BE2C (cell line): ENCODE data around the gene C16orf92.

Source experiments
- DNase-seq: peaks from one replicate; pipeline ENCODE4 v3.0.0-alpha.2; 2020
- H3K27me3 ChIP-seq: fragments of 250-450 bp; sonication (Bioruptor Pico); 2 replicates; pipeline ENCODE4 v1.5.1; 2020; ENCODE audit warnings: mild to moderate bottlenecking
- H3K36me3 ChIP-seq: fragments of 250-450 bp; sonication (Bioruptor Pico); 2 replicates; pipeline ENCODE4 v1.5.1; 2020; ENCODE audit warnings: mild to moderate bottlenecking
- H3K4me1 ChIP-seq: fragments of 250-450 bp; sonication (Bioruptor Pico); 2 replicates; pipeline ENCODE4 v1.5.1; 2020
- H3K4me3 ChIP-seq: 2 replicates; pipeline ENCODE4 v1.5.1; 2011; ENCODE audit warnings: low read depth, low read length
- H3K9me3 ChIP-seq: fragments of 250-450 bp; sonication (Bioruptor Pico); 2 replicates; pipeline ENCODE4 v1.5.1; 2020
- TF ChIP-seq, protein P1 (sequence below): IDR thresholded peaks from 2 replicates; pipeline ENCODE4 v1.5.1; 2012; ENCODE audit warnings: mild to moderate bottlenecking, low read depth, low read length

The C16orf92 gene

GRCh38 chr16:30069611-30070462 lies 46.8 kb downstream of the C16orf92 start:
- H3K4me1 ChIP-seq, result no peaks in the 10 kb centered on the region
- DNase-seq, result peak; percentile 21
- H3K27me3 ChIP-seq, result no peaks in the 10 kb centered on the region
- no peaks in the 10 kb centered on the region for H3K9me3 ChIP-seq
- TF ChIP-seq, protein P1, sequence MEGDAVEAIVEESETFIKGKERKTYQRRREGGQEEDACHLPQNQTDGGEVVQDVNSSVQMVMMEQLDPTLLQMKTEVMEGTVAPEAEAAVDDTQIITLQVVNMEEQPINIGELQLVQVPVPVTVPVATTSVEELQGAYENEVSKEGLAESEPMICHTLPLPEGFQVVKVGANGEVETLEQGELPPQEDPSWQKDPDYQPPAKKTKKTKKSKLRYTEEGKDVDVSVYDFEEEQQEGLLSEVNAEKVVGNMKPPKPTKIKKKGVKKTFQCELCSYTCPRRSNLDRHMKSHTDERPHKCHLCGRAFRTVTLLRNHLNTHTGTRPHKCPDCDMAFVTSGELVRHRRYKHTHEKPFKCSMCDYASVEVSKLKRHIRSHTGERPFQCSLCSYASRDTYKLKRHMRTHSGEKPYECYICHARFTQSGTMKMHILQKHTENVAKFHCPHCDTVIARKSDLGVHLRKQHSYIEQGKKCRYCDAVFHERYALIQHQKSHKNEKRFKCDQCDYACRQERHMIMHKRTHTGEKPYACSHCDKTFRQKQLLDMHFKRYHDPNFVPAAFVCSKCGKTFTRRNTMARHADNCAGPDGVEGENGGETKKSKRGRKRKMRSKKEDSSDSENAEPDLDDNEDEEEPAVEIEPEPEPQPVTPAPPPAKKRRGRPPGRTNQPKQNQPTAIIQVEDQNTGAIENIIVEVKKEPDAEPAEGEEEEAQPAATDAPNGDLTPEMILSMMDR, result no peak
- H3K36me3 ChIP-seq, result peaks cover 73% of the 10 kb centered on the region
- H3K4me3 ChIP-seq, result no peak overlapping the region

- Histone ChIP-seq H3K36me3 (peaks cover 73% of the 10 kb centered on the region), H3K4me1 (no peaks in the 10 kb centered on the region), H3K27me3 (no peaks in the 10 kb centered on the region), H3K9me3 (no peaks in the 10 kb centered on the region), H3K4me3 (no peak overlapping the region)
- no peak for DNase-seq
- TF ChIP-seq, protein P1, result no peak
Measured at GRCh38 chr16:30070490-30070889, 47.5 kb downstream of the C16orf92 start.
